GM19240 (cell line): ENCODE results near the gene KAZALD1.
A peak's percentile ranks its signal among the peaks of the same experiment; 100 is the strongest.

ENCODE experiments used
- DNase-seq: peaks from one replicate; pipeline ENCODE4 v3.0.0; 2011; ENCODE audit warnings: low spot score; ENCODE audit not compliant: insufficient read length

KAZALD1 gene

GRCh38 chr10:101094121-101094879 lies 32.5 kb downstream of the KAZALD1 start:
- no peak for DNase-seq

- no peak for DNase-seq
Observed at GRCh38 chr10:101095004-101095403, 33.2 kb downstream of the KAZALD1 start.

- DNase-seq, result peak; percentile 79
Observed at GRCh38 chr10:101095550-101096213, 33.9 kb downstream of the KAZALD1 start.

GRCh38 chr10:101096378-101096777 lies 34.6 kb downstream of the KAZALD1 start:
- no peak for DNase-seq

GRCh38 chr10:101097881-101098280 lies 36.1 kb downstream of the KAZALD1 start:
- DNase-seq, result no peak

GRCh38 chr10:101099901-101100300 lies 38.1 kb downstream of the KAZALD1 start:
- DNase-seq, result no peak

- no peak for DNase-seq
Observed at GRCh38 chr10:101101372-101101881, 39.6 kb downstream of the KAZALD1 start.

- no peak for DNase-seq
Observed at GRCh38 chr10:101103430-101103829, 41.6 kb downstream of the KAZALD1 start.

GRCh38 chr10:101106351-101106750 lies 44.6 kb downstream of the KAZALD1 start:
- no peak for DNase-seq

- DNase-seq, result no peak
Observed at GRCh38 chr10:101107771-101108170, 46.0 kb downstream of the KAZALD1 start.

GRCh38 chr10:101110856-101111523 lies 49.2 kb downstream of the KAZALD1 start:
- no peak for DNase-seq

GRCh38 chr10:101111547-101111946 lies 49.8 kb downstream of the KAZALD1 start:
- no peak for DNase-seq

GRCh38 chr10:101112799-101113594 lies 51.2 kb downstream of the KAZALD1 start:
- no peak for DNase-seq

- no peak for DNase-seq
Observed at GRCh38 chr10:101113890-101114403, 52.2 kb downstream of the KAZALD1 start.

- DNase-seq, result no peak
Observed at GRCh38 chr10:101114646-101115045, 52.9 kb downstream of the KAZALD1 start.
